GM23338 (cell line): ENCODE data around the gene EXOC2.

Experiments
- CREB1 ChIP-seq: fragments of 250-450 bp; sonication (Bioruptor Pico); IDR thresholded peaks from 2 replicates; pipeline ENCODE4 v1.5.0; 2020; ENCODE audit warnings: low read depth, mild to moderate bottlenecking, moderate library complexity
- CTCF ChIP-seq, 2 experiments: fragments of 200-600 bp in 1 of 2; sonication (generic) in 1 of 2; conservative IDR thresholded peaks; 2 replicates each; pipeline versions ENCODE4 v1.5.1 to v1.6.1; 2016 to 2017; ENCODE audit warnings: antibody characterized with exemption in 2 of 2, low read depth in 2 of 2, mild to moderate bottlenecking in 2 of 2, moderate library complexity in 1 of 2
- ETS1 ChIP-seq: IDR thresholded peaks from 2 replicates; pipeline ENCODE4 v1.6.1; 2016; ENCODE audit warnings: antibody characterized with exemption
- EZH2 ChIP-seq: fragments of 200-600 bp; sonication (generic); IDR thresholded peaks from one replicate; pipeline ENCODE4 v1.8.0; 2017; ENCODE audit warnings: antibody characterized with exemption, mild to moderate bottlenecking, low read depth; ENCODE audit not compliant: unreplicated experiment
- EZH2phosphoT487 ChIP-seq: fragments of 200-600 bp; sonication (generic); IDR thresholded peaks from one replicate; pipeline ENCODE4 v1.8.1; 2018; ENCODE audit warnings: antibody characterized with exemption; ENCODE audit not compliant: unreplicated experiment
- JUNB ChIP-seq: IDR thresholded peaks from one replicate; pipeline ENCODE4 v1.6.1; 2016; ENCODE audit warnings: antibody characterized with exemption; ENCODE audit not compliant: unreplicated experiment
- POLR2AphosphoS5 ChIP-seq: IDR thresholded peaks from 2 replicates; pipeline ENCODE4 v1.6.1; 2016; ENCODE audit warnings: antibody characterized with exemption, low read depth
- REST ChIP-seq: IDR thresholded peaks from one replicate; pipeline ENCODE4 v1.6.1; 2018; ENCODE audit warnings: antibody characterized with exemption; ENCODE audit not compliant: unreplicated experiment
- ZNF114 ChIP-seq: fragments of 250-450 bp; sonication (Bioruptor Pico); IDR thresholded peaks from 2 replicates; pipeline ENCODE4 v1.5.0; 2020; ENCODE audit warnings: mild to moderate bottlenecking, moderate library complexity
- ZNF331 ChIP-seq: fragments of 250-450 bp; sonication (Bioruptor Pico); IDR thresholded peaks from 2 replicates; pipeline ENCODE4 v1.5.0; 2020; ENCODE audit warnings: low read depth, mild to moderate bottlenecking, moderate library complexity

GRCh38 chr6:455835-456234 lies 237.1 kb downstream of the EXOC2 start:
- TF ChIP-seq REST (no peak), CTCF (conservative IDR thresholded peaks at IDR 0.05; ENCODE audit: low read depth in 2 of 2) (no peak), EZH2 (no peak), EZH2phosphoT487 (no peak), POLR2AphosphoS5 (no peak), ZNF114 (CRISPR knock-in tag) (no peak), CREB1 (no peak), ZNF331 (CRISPR knock-in tag) (no peak), JUNB (no peak), ETS1 (no peak)
